H9 (cell line): ENCODE measurements around the gene DHRS1. TPM values are rescaled to one million over a fixed set of nuclear protein-coding genes. Genes with fewer than 3 reads are reported as not detected.

Experiments
- DNase-seq: peaks from one replicate; pipeline ENCODE4 v3.0.0-alpha.2; 2017
- H2AFZ ChIP-seq: one replicate; pipeline ENCODE4 v1.6.1; 2013; ENCODE audit warnings: mild to moderate bottlenecking, low read length, control low read depth, moderate library complexity
- H2AK5ac ChIP-seq: 2 replicates; pipeline ENCODE4 v1.6.1; 2013; ENCODE audit warnings: low read length, control low read depth, mixed read lengths; ENCODE audit not compliant: insufficient read length
- H2BK120ac ChIP-seq: one replicate; pipeline ENCODE4 v1.6.1; 2013; ENCODE audit warnings: low read depth, mild to moderate bottlenecking, low read length, control low read depth, inconsistent platforms; ENCODE audit not compliant: poor library complexity, severe bottlenecking
- H2BK12ac ChIP-seq: 2 replicates; pipeline ENCODE4 v1.6.1; 2013; ENCODE audit warnings: low read length, control low read depth, mixed read lengths, low read depth; ENCODE audit not compliant: insufficient read length
- H2BK15ac ChIP-seq: 2 replicates; pipeline ENCODE4 v1.6.1; 2013; ENCODE audit warnings: low read depth, low read length, control low read depth
- H2BK20ac ChIP-seq: one replicate; pipeline ENCODE4 v1.6.1; 2013; ENCODE audit warnings: low read depth, mild to moderate bottlenecking, low read length, control low read depth, inconsistent platforms; ENCODE audit not compliant: poor library complexity, severe bottlenecking
- H2BK5ac ChIP-seq: 2 replicates; pipeline ENCODE4 v1.6.1; 2013; ENCODE audit warnings: low read length, control low read depth, mixed read lengths; ENCODE audit not compliant: insufficient read length
- H3K14ac ChIP-seq: 2 replicates; pipeline ENCODE4 v1.6.1; 2013; ENCODE audit warnings: low read length, control low read depth; ENCODE audit not compliant: insufficient read depth
- H3K18ac ChIP-seq: 2 replicates; pipeline ENCODE4 v1.6.1; 2013; ENCODE audit warnings: low read depth, mild to moderate bottlenecking, mixed read lengths, low read length, control low read depth; ENCODE audit not compliant: insufficient read length
- H3K23ac ChIP-seq: 2 replicates; pipeline ENCODE4 v1.6.1; 2013; ENCODE audit warnings: low read length, control low read depth, mixed read lengths, low read depth; ENCODE audit not compliant: insufficient read length
- H3K23me2 ChIP-seq: 2 replicates; pipeline ENCODE4 v1.6.1; 2013; ENCODE audit warnings: low read depth, mild to moderate bottlenecking, mixed read lengths, low read length, control low read depth; ENCODE audit not compliant: insufficient read length, poor library complexity, severe bottlenecking
- H3K27ac ChIP-seq: 2 replicates; pipeline ENCODE4 v1.5.1; 2013; ENCODE audit warnings: low read length, control low read depth, mixed read lengths, low read depth; ENCODE audit not compliant: insufficient read length
- H3K27me3 ChIP-seq: 2 replicates; pipeline ENCODE4 v1.6.1; 2013; ENCODE audit warnings: low read length, control low read depth, inconsistent platforms; ENCODE audit not compliant: insufficient read depth
- H3K4ac ChIP-seq: 2 replicates; pipeline ENCODE4 v1.6.1; 2013; ENCODE audit warnings: low read depth, mild to moderate bottlenecking, control low read depth, inconsistent platforms, low read length, moderate library complexity
- H3K4me1 ChIP-seq: 2 replicates; pipeline ENCODE4 v1.6.1; 2013; ENCODE audit warnings: low read length, control low read depth, inconsistent platforms; ENCODE audit not compliant: insufficient read depth
- H3K4me2 ChIP-seq: 2 replicates; pipeline ENCODE4 v1.6.1; 2013; ENCODE audit warnings: low read length, control low read depth, mixed read lengths; ENCODE audit not compliant: insufficient read length, insufficient read depth
- H3K56ac ChIP-seq: 2 replicates; pipeline ENCODE4 v1.6.1; 2013; ENCODE audit warnings: low read depth, mild to moderate bottlenecking, mixed read lengths, low read length, control low read depth; ENCODE audit not compliant: insufficient read length
- H3K79me1 ChIP-seq: 2 replicates; pipeline ENCODE4 v1.6.1; 2013; ENCODE audit warnings: low read depth, mild to moderate bottlenecking, moderate library complexity, low read length, control low read depth, inconsistent platforms; ENCODE audit not compliant: insufficient read depth, poor library complexity, severe bottlenecking
- H3K79me2 ChIP-seq: 2 replicates; pipeline ENCODE4 v1.6.1; 2013; ENCODE audit warnings: low read length, control low read depth, inconsistent platforms; ENCODE audit not compliant: insufficient read depth
- H3K9ac ChIP-seq: 2 replicates; pipeline ENCODE4 v1.6.1; 2013; ENCODE audit warnings: low read length, control low read depth, mixed read lengths; ENCODE audit not compliant: insufficient read length; ENCODE audit errors: extremely low read depth
- H3K9me3 ChIP-seq: one replicate; pipeline ENCODE4 v1.6.1; 2013; ENCODE audit warnings: low read depth, low read length, inconsistent platforms; ENCODE audit not compliant: control insufficient read depth
- H3T11ph ChIP-seq: one replicate; pipeline ENCODE4 v1.6.1; 2013; ENCODE audit warnings: mild to moderate bottlenecking, low read length, control low read depth, inconsistent platforms
- H4K20me1 ChIP-seq: one replicate; pipeline ENCODE4 v1.6.1; 2013; ENCODE audit not compliant: control insufficient read depth, insufficient read length, insufficient read depth
- H4K5ac ChIP-seq: 2 replicates; pipeline ENCODE4 v1.6.1; 2013; ENCODE audit warnings: low read depth, mild to moderate bottlenecking, mixed read lengths, low read length, control low read depth; ENCODE audit not compliant: insufficient read length
- H4K8ac ChIP-seq: replicated peaks from 2 replicates; pipeline ENCODE4 v1.6.1; 2013; ENCODE audit warnings: low read length, control low read depth, mixed read lengths, low read depth; ENCODE audit not compliant: insufficient read length
- H4K91ac ChIP-seq: 2 replicates; pipeline ENCODE4 v1.6.1; 2013; ENCODE audit warnings: low read depth, mild to moderate bottlenecking, moderate library complexity, mixed read lengths, low read length, control low read depth; ENCODE audit not compliant: insufficient read length
- H3K27ac Mint-ChIP-seq, 3 experiments: 2 replicates in 2 of 3; 3 replicates in 1 of 3; pipeline ENCODE4 v1.8.0; 2020 to 2021; ENCODE audit warnings: mixed read lengths in 3 of 3, mild to moderate bottlenecking in 1 of 3, moderate library complexity in 1 of 3
- H3K27me3 Mint-ChIP-seq: 2 replicates; pipeline ENCODE4 v1.8.0; 2021; ENCODE audit warnings: low read depth, mild to moderate bottlenecking, moderate library complexity, mixed read lengths
- H3K36me3 Mint-ChIP-seq, 3 experiments: 2 replicates in 2 of 3; 3 replicates in 1 of 3; pipeline ENCODE4 v1.8.0; 2020 to 2021; ENCODE audit warnings: low read depth in 3 of 3, mixed read lengths in 3 of 3; ENCODE audit not compliant: insufficient read depth in 1 of 3
- H3K4me1 Mint-ChIP-seq, 2 experiments: 2 replicates each; pipeline ENCODE4 v1.8.0; 2020; ENCODE audit warnings: mixed read lengths in 2 of 2
- H3K4me3 Mint-ChIP-seq, 2 experiments: 2 replicates in 1 of 2; 3 replicates in 1 of 2; pipeline ENCODE4 v1.8.0; 2020 to 2021; ENCODE audit warnings: mild to moderate bottlenecking in 2 of 2, mixed read lengths in 2 of 2, moderate library complexity in 1 of 2
- H3K9me3 Mint-ChIP-seq, 2 experiments: 2 replicates in 1 of 2; 3 replicates in 1 of 2; pipeline ENCODE4 v1.8.0; 2020; ENCODE audit warnings: mild to moderate bottlenecking in 2 of 2, mixed read lengths in 2 of 2, moderate library complexity in 1 of 2
- CTCF ChIP-seq: fragments of 200-600 bp; sonication (generic); conservative IDR thresholded peaks from 3 replicates; pipeline ENCODE4 v1.8.0; 2021; ENCODE audit warnings: antibody characterized with exemption, mild to moderate bottlenecking
- WGBS: extraction: QIAGEN DNeasy Blood & Tissue Kit; methylation state at CpG from one replicate; pipeline ENCODE4 v1.1.7; 2013; ENCODE audit warnings: missing lambda C conversion rate, low lambda C conversion rate, mixed read lengths; ENCODE audit not compliant: insufficient read length; ENCODE audit errors: extremely low coverage; 5-methylcytosine and 5-hydroxymethylcytosine counted together
- total RNA-seq: library from RNA; stranded (reverse); gene quantifications from 2 replicates; pipeline ENCODE4 v1.2.1, GENCODE V29; 2021

Gene DHRS1
- total RNA-seq, 1 experiment from 2014 or later = 19.1 TPM

- Mint-ChIP-seq H3K9me3 (peaks cover 0 to 2% of the 10 kb centered on the region in 2 experiments; a peak in 4 of 5 replicates), H3K27ac (no peak overlapping the region), H3K4me1 (peaks cover 19 to 33% of the 10 kb centered on the region in 2 experiments), H3K4me3 (peak overlapping the region; percentile 60 to 91; a peak in 4 of 5 replicates), H3K27me3 (peaks cover 90% of the 10 kb centered on the region), H3K36me3 (no peaks in the 10 kb centered on the region; a peak in 1 of 7 replicates)
- Histone ChIP-seq H3K23ac (no peak overlapping the region), H4K5ac (no peak overlapping the region), H3K4me2 (peak overlapping the region; percentile 85), H4K91ac (no peak overlapping the region), H3K14ac (no peak overlapping the region), H2BK12ac (no peak overlapping the region), H2BK120ac (no peak overlapping the region), H3K18ac (no peak overlapping the region), H3T11ph (no peak overlapping the region), H3K56ac (no peak overlapping the region), H4K8ac (no peak overlapping the region), H2AFZ (no peak overlapping the region), H3K79me2 (no peaks in the 10 kb centered on the region), H3K27me3 (peaks cover 33% of the 10 kb centered on the region), H3K23me2 (peaks cover 20% of the 10 kb centered on the region), H2BK20ac (no peak overlapping the region), H3K4ac (no peak overlapping the region), H3K79me1 (no peaks in the 10 kb centered on the region), H3K9me3 (no peaks in the 10 kb centered on the region), H4K20me1 (no peaks in the 10 kb centered on the region), H3K27ac (no peak overlapping the region), H2AK5ac (no peak overlapping the region), H3K4me1 (no peaks in the 10 kb centered on the region; the same call in 1 of the 2 replicates), H2BK15ac (no peak overlapping the region), H2BK5ac (no peak overlapping the region), H3K9ac (no peak overlapping the region)
- peak; percentile 56 for DNase-seq
- TF ChIP-seq CTCF = no peak
- no CpG with 5 or more reads among the region's 26 CpGs for WGBS
Measured at GRCh38 chr14:24331731-24332267, 32.2 kb upstream of the DHRS1 start.
